LNCAP (cell line): ENCODE measurements around the gene SAMHD1.

Experiments used
- TF ChIP-seq, protein P1 (sequence below): fragments of 450-650 bp; IDR thresholded peaks from 2 replicates; pipeline ENCODE4 v1.5.1; 2017; ENCODE audit warnings: mild to moderate bottlenecking

SAMHD1 gene

DNA sequence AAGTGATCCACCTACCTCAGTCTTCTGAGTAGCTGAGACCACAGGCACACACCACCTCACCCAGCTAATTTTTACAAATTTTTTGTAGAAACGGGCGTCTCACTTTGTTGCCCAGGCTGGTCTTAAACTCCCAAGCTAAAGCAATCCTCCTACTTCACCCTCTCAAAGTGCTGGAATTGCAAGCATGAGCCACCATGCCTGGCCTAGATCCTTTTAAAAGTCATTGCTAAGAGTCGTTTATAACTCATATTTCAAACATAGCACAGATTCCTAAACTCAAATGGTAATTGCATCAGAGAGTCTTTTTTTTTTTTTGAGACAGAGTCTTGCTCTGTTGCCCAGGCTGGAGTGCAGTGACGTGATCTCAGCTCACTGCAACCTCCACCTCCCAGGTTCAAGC is 7.7 kb upstream of the SAMHD1 start:
- TF ChIP-seq, protein P1, sequence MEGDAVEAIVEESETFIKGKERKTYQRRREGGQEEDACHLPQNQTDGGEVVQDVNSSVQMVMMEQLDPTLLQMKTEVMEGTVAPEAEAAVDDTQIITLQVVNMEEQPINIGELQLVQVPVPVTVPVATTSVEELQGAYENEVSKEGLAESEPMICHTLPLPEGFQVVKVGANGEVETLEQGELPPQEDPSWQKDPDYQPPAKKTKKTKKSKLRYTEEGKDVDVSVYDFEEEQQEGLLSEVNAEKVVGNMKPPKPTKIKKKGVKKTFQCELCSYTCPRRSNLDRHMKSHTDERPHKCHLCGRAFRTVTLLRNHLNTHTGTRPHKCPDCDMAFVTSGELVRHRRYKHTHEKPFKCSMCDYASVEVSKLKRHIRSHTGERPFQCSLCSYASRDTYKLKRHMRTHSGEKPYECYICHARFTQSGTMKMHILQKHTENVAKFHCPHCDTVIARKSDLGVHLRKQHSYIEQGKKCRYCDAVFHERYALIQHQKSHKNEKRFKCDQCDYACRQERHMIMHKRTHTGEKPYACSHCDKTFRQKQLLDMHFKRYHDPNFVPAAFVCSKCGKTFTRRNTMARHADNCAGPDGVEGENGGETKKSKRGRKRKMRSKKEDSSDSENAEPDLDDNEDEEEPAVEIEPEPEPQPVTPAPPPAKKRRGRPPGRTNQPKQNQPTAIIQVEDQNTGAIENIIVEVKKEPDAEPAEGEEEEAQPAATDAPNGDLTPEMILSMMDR: no peak

DNA sequence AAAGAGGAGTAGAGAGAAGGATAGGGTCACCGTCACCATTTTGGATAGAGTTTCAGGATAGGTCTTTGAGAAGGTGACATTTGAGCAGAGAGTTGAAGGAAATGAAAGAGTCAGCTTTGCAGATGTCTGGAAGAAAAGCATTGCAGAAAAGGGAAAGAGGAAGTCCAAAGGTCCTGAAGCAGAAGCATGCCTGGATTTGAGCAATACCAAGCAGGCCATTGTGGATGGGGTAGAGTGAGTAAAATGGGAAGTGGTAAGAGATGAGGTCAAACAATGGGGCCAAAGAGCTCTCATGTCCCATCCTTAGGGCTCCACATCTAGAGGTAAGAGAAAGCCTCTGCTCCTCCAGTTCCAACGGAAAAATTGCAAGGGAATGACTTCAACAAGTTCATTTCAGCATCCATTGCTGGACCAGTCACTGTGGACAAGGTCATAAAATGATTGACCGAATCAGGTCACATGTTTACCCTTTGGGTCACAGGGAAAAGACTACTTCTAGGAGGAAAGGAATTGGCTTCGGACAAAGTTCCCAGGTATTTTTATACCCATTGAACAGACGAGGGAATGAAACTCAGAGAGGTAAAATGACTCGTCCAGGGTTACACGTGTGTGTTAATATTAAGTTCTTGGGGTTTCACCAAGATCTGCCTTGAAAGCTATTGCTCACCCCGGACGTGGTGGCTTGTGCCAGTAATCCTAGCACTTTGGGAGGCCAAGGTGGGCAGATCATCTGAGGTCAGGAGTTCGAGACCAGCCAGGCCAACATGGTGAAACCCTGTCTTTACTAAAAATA is 6.6 kb upstream of the SAMHD1 start:
- TF ChIP-seq, protein P1: no peak

DNA sequence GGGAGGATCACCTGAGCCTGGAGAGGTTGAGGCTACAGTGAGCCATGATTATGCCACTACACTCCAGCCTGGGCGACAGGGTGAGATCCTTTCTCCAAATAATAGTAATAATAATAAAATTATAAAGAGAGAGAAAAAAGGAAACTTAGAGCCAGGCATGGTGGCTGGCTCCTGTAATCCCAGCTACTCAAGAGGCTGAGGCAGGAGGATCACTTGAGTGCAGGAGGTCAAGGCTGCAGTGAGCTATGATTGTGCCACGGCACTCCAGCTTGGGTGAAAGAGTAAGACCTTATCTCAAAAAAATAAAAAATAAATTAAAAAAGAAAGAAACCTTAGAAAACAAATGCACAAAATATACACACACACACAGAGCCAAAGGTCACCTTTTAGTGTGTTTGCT is 5.2 kb upstream of the SAMHD1 start:
- TF ChIP-seq, protein P1: no peak

DNA sequence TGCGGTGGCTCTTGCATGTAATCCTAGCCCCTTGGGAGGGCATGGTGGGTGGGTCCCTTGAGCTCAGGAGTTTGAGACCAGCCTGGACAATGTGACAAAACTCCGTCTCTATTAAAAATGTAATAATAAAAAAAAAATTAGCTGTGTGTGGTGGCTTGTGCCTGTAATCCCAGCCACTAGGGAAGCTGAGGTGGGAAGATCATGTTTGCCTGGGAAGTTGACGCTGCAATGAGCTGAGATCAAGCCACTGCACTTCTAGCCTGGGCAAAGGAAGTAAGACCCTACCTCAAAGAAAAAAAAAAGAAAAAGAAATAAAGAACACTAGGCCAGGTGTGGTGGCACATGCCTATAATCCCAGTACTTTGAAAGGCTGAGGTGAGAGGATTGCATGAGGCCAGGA is 4.5 kb upstream of the SAMHD1 start:
- TF ChIP-seq, protein P1: no peak

DNA sequence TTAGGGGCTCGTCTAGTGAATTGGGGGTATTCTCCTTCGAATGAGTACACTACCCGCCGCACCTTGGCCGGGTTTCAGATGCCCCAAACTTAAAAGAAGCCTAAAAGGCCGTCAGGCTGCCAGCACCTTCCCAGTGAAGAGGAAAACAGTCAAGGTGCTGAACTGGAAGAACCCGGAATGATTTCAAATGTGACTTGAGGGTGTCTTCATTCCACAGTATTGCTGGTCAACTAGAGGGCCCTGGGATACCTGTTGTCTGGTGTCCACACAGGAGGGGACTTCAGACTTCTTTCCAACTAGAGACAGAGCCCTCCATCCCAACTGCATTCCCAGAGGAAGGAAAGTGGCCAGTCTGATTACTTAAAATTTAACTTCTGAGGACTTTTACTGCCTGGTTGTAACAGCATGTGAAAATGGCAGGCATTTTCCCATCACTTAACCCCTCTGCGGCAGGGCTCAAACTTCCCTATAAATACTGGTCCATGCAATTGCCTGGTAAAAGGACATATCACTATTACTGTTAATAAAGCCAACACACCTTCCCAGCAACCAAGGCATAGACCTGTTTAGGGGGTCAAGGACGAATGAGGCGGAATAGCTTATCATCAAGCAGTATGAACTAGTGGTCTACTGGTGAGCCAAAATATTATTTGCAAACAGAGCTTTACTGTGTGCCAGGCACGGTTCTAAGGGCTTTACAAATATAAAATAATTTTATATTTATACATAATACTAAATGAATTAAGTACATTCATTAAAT is 651 bp upstream of the SAMHD1 start:
- TF ChIP-seq, protein P1: no peak

DNA sequence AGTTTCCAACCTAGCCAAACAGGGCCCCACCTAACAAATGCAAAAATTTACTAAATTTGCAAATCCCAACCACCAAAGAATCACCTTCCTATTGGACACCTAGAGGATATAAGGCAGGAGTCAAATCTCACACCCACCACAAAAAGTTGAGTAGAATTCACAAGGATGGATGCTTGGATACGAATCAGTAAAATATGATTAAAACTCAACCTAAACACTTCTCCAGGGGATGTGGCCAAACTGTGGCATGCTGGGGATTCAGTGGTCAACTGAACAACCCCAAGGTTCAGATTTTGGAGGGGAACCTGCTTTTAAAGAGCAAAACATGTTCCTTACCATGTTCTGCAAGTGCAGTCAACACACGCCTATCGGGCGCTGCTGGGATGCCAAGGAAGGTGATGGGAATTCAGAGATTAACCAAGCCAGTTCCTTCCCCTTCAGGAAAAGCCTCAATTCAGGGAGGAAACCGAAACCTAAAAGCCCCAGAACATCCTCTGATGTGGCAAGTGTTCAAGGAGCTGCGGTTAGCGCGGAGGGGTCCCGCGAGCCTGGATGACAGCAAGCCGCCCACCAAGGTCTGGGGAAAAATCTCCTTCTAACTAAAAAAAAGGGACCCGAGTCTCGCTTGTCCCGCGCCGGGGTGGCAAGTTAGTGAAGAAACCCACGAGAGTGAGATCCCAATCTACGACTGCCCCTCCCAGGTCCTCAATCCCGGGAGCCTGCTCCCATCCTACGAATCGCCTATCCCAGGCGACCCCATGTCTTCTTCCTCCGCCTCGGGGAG is 902 bp downstream of the SAMHD1 start:
- TF ChIP-seq, protein P1: no peak

DNA sequence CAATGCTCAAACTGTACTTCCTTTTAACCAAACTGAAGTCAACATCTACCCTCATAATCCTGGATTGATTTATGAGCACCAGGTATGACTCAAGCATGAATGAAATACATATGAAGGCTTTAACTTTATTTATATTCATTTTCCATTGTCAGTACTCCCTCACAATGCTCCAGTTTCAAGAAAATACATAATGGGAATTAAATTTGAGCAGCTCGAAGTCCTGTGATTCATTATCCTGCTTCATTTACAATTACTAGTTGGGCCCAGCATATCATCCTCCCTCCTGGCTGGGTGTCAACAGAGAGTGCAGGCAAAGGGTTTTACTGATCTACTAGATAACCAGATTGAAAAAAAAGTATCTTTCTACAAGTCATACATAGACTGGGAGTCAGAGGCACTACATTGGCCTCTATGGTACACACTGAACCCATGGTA is 10.1 kb downstream of the SAMHD1 start:
- TF ChIP-seq, protein P1: no peak
